HAP-1 (cell line): Measurements from ENCODE around the gene PDAP1.
A peak's percentile ranks its signal among the peaks of the same experiment; 100 is the strongest.
"Not testable (repeated sequence)": the region's sequence is repeated elsewhere in the genome, so short reads cannot be mapped to it uniquely, and the experiment has no call there.

Experiments used
- DNase-seq, 2 experiments: peaks; one replicate each; pipeline ENCODE4 v3.0.0-alpha.2; 2016 to 2020; ENCODE audit warnings: low spot score in 2 of 2
- H3K27me3 ChIP-seq: fragments of 250-450 bp; sonication (Bioruptor Pico); 2 replicates; pipeline ENCODE4 v1.5.1; 2020; ENCODE audit warnings: low read depth, mild to moderate bottlenecking, moderate library complexity
- H3K36me3 ChIP-seq: fragments of 250-450 bp; sonication (Bioruptor Pico); replicated peaks from 2 replicates; pipeline ENCODE4 v1.5.1; 2020; ENCODE audit warnings: mild to moderate bottlenecking
- H3K4me1 ChIP-seq: fragments of 250-450 bp; sonication (Bioruptor Pico); 2 replicates; pipeline ENCODE4 v1.5.1; 2020; ENCODE audit warnings: mild to moderate bottlenecking
- H3K4me3 ChIP-seq: fragments of 250-450 bp; sonication (Bioruptor Pico); 2 replicates; pipeline ENCODE4 v1.5.1; 2020; ENCODE audit warnings: mild to moderate bottlenecking, moderate library complexity
- H3K9me3 ChIP-seq: fragments of 250-450 bp; sonication (Bioruptor Pico); 2 replicates; pipeline ENCODE4 v1.5.1; 2020; ENCODE audit warnings: mild to moderate bottlenecking, moderate library complexity
- in situ Hi-C: fragments of 300-500 bp; cut with MboI; formaldehyde crosslinking; loops from 3 replicates; pipeline ENCODE4 v1.14.3; 2020; ENCODE audit warnings: low sequenced_read_pairs, inconsistent platforms, mixed read lengths

PDAP1 gene

DNA sequence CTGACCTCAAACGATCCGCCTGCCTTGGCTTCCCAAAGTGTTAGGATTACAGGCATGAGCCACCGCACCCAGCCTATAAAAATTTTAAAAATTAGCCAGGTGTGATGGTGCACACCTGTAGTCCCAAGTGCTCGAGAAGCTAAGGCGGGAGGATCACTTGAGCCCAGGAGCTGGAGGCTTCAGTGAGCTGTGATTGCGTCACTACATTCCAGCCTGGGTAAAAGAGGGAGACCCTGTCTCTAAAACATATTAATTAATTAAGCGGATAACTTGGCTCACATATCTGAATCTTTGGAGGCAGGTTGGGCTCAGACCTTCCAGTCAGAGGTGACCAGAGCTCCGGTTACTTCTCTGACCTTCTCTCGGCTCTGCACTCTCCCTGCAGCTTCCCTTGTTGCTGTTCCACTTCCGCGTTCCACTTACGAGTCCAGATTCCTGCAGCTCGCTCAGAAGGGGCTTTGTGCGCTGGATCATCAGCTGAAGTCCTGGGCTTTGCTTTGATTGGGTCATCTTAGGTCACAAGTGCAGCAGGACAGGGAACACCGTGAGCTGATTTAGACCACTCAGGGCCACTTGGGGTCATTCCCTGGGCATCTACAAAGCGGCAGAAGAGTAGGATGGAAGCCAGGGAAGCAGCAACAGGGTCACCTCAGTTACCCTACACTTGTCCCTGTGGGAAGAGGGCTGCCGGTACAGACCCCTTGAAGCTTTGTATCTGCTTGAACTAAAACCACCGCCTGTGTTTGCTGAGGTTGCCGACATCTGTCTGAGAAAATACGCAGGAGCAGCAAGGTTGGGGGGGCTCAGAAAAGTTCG lies 35.9 kb downstream of the PDAP1 start:
- DNase-seq: no peak

DNA sequence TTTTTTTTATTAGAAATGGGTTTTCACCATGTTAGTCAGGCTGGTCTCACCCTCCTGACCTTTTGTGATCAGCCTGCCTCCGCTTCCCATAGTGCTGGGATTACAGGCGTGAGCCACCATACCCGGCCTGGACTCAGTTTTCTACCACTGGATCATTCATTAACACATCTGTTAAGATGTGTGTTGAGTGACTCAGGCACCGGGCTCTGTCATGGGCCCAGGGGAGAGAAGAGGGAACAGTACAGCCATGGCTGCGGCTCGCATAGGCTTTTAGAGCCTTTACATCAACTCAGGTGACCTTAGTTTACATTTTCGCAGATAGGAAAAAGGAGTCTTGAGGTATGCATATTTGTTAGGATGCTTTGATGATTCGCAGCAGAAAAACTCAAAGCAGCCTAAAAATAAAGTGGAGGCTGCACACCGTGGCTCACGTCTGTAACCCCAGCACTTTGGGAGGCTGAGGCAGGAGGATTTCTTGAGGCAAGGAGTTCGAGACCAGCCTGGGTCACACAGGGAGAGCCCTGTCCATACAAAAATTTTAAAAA lies 36.9 kb downstream of the PDAP1 start:
- H3K4me3 ChIP-seq: no peak overlapping the region
- peaks cover 4% of the 10 kb centered on the region for H3K36me3 ChIP-seq
- H3K9me3 ChIP-seq: no peaks in the 10 kb centered on the region
- peaks cover 3% of the 10 kb centered on the region; the same call in 1 of the 2 replicates for H3K4me1 ChIP-seq
- in situ Hi-C loops: no loop called here
- DNase-seq: no peak
- H3K27me3 ChIP-seq: no peaks in the 10 kb centered on the region

More for the DNA sequence above, 35.9 kb downstream of the PDAP1 start:
- Histone ChIP-seq H3K4me1 (peaks cover 3% of the 10 kb centered on the region; the same call in 1 of the 2 replicates), H3K27me3 (no peaks in the 10 kb centered on the region), H3K36me3 (no peaks in the 10 kb centered on the region; the same call in 1 of the 2 replicates), H3K9me3 (no peaks in the 10 kb centered on the region), H3K4me3 (no peak overlapping the region)
- in situ Hi-C loops: no loop called here

DNA sequence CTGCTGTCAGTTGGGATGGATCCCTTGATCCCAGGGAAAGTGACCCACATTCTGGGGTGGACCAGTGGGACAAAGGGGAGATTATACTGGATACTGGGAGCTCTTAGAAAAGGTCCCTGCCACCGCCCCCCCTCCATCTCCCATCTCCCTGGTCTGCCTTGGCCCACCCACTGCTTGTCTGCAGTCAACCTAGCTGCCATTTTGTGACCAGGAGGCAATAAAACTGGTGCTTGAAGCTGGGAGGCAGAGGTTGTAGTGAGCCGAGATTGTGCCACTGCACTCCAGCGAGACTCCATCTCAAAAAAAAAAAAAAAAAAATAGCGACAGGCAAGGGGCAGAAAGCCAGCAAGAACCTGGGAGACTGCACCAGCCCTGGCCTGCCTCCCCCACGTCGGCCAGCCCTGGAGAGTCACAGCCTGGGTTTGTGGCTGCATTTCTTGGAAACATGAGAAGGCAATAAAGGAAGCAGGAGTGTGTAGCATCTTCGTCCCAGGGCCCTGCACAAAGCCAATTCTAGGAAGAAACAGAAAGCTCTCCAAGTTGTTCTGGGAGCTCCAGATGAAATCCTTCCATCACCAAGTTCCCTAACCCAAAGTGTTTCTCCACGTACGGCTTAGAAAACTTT lies 38.5 kb downstream of the PDAP1 start:
- no peak overlapping the region for H3K4me3 ChIP-seq
- DNase-seq: no peak
- peaks cover 16% of the 10 kb centered on the region for H3K36me3 ChIP-seq
- no peaks in the 10 kb centered on the region for H3K27me3 ChIP-seq
- in situ Hi-C loops: no loop called here
- H3K9me3 ChIP-seq: no peaks in the 10 kb centered on the region
- H3K4me1 ChIP-seq: no peaks in the 10 kb centered on the region; the same call in 1 of the 2 replicates

DNA sequence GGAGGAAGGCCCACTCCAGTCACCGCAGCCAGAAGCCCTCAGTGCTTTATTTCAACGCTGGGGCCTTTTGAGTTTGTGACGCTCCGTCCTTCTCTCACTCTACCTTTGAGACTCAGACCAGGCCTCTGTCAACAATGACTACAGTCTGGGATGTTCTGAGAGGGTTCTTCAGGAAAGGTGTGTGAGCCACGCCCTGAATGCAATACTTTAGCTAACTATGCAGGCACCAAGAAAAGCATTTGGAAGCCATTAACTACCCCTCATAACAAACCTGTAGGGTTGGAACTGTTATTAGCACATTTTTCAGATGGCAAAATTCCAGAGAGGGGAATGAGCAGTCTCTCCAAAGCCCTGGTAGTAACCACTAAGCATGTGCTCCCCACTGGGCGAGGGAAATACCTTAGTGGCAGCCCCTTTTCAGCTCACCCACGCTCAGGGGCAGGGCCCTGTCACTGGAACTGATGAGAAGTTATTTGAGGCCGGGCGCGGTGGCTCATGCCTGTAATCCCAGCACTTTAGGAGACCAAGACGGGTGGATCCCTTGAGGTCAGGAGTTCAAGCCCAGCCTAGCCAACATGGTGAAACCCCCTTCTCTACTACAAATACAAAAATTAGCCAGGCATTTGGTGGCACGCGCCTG lies 39.5 kb downstream of the PDAP1 start:
- Histone ChIP-seq H3K4me3 (no peak overlapping the region), H3K27me3 (no peaks in the 10 kb centered on the region), H3K36me3 (peaks cover 23% of the 10 kb centered on the region), H3K9me3 (no peaks in the 10 kb centered on the region), H3K4me1 (no peaks in the 10 kb centered on the region)
- DNase-seq: no peak
- in situ Hi-C loops: no loop called here

DNA sequence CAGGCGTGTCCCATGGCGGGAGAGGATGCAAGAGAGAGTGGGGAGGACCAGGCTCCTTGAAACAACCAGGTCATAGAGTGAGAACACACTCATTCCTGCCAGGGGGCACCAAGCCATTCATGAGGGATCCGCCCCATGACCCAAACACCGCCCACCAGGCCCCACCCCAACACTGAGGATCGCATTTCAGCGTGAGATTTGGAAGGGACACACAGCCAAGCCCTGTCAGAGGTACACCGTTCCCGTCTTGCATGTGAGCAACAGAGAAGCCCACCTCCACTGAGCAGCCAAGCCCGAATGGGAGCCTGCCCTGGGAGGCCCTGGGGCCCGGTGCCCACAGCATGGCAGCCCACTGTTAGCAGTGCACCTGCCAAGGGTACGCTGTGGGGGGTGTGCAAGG lies 41.8 kb downstream of the PDAP1 start:
- no peaks in the 10 kb centered on the region for H3K9me3 ChIP-seq
- no peak overlapping the region for H3K4me3 ChIP-seq
- peaks cover 35% of the 10 kb centered on the region for H3K36me3 ChIP-seq
- DNase-seq: no peak
- no peaks in the 10 kb centered on the region for H3K27me3 ChIP-seq
- in situ Hi-C loops: no loop called here
- H3K4me1 ChIP-seq: no peaks in the 10 kb centered on the region

DNA sequence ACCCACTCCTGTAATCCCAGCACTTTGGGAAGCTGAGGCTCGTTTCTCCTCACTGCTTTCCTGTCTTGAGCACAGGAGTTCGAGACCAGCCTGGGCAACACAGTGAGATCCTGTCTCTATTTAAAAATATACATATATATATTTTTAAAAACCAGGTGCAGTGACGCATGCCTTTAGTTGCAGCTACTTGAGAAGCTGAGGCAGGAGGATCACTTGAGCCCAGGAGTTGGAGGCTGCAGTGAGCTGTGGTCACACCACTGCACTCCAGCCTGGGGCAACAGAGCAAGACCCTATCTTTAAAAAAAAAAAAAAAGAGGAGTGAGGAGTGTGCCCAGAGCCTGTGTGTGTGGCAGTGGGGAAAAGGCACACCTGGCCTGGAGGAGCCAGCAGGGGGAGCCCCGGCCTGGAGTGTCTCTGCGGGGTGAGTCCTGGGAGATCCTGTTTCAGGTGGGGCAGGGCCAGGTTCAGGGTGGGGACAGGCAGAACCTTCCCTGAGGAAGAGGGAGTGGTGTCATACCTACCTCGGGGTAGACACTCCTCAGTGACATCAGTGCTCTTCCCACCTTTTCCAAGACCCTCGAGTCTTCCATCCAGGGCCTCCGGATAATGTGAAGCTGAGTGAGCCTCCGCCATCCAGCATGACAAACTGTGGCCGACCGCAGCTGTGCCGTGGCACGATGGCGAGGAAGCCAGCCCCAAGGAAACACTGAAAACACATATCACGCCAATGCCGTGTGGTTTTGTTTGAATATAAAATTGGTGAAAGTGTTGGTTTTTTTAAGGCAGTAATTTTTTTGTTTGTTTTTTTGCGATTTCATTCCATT lies 42.9 kb downstream of the PDAP1 start:
- Histone ChIP-seq H3K4me1 (no peaks in the 10 kb centered on the region), H3K27me3 (no peaks in the 10 kb centered on the region), H3K4me3 (no peak overlapping the region), H3K9me3 (no peaks in the 10 kb centered on the region), H3K36me3 (peaks cover 47% of the 10 kb centered on the region)
- in situ Hi-C loops: no loop called here
- DNase-seq: peak in 1 of 2 experiments; percentile 48

DNA sequence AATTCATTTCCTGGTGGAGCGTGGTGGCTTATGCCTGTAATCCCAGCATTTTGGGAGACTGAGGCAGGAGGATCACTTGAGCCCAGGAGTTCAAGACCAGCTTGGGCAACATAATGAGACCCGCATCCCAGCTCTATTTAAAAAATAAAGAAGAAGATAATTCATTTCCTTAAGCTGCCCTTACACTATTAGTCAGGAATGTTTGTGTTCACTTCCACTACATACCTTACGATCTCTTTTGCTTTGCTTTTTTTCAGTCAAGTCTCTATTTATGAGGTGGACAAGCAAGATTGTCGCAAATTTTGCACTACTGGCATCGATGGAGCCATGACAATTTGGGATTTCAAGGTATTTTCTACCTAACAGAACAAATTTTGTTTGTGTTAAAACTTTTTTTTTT lies 45.1 kb downstream of the PDAP1 start:
- in situ Hi-C loops: no loop called here
- Histone ChIP-seq H3K9me3 (no peaks in the 10 kb centered on the region), H3K36me3 (peaks cover 68% of the 10 kb centered on the region), H3K27me3 (no peaks in the 10 kb centered on the region), H3K4me3 (no peak overlapping the region), H3K4me1 (no peaks in the 10 kb centered on the region)
- no peak for DNase-seq

DNA sequence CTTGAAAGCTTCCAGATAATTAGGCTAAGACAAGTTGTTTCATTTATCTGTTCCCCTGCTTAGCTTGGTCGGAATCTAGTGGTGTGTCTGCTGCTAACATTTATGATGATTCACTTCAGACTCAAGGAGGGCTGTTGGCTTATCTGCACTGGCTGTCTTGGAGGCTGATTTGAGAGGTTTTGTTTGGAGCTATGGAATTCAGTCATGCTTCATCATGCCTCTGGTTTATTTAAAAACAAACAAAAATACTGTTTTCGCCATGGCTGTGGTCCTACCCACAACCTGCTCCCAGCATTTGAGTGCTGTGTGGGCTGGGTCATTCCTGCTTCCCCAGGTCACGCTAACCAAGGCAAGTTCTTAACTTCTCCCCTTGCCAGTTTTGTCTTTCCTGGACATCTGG lies 45.6 kb downstream of the PDAP1 start:
- in situ Hi-C loops: no loop called here

DNA sequence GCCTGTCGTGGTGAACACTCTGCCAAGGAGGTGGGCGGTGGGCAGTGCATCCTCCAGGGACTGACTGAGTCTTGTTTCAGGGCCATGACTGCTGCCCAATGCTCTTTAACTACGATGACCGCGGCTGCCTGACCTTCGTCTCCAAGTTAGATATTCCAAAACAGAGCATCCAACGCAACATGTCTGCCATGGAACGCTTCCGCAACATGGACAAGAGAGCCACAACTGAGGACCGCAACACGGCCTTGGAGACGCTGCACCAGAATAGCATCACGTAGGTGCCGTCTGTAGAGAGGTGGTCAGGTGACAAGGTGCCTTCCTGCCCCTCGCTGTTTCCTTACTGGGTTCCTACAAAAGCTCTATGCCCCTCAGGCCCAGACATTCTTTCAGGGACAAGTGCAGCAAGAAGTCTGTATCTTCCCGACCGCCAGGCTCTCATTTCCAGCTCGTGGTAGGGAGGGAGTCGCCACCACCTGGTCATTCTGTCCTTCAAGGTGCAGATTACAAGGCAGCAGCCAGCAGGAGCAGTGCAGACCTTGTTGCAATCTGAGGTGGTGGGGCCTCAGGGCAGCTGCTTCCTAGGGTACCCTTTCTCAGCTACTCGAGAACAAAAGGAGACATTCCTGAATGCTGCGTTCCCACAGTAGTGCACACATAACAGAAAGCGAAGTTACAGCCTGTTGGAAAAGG lies 48.8 kb downstream of the PDAP1 start:
- DNase-seq: no peak
- H3K36me3 ChIP-seq: peaks cover 74% of the 10 kb centered on the region

More for the DNA sequence above, 45.6 kb downstream of the PDAP1 start:
- peaks cover 73% of the 10 kb centered on the region for H3K36me3 ChIP-seq
- H3K9me3 ChIP-seq: no peaks in the 10 kb centered on the region
- H3K4me1 ChIP-seq: no peaks in the 10 kb centered on the region
- DNase-seq: no peak
- no peak overlapping the region for H3K4me3 ChIP-seq
- H3K27me3 ChIP-seq: no peaks in the 10 kb centered on the region

DNA sequence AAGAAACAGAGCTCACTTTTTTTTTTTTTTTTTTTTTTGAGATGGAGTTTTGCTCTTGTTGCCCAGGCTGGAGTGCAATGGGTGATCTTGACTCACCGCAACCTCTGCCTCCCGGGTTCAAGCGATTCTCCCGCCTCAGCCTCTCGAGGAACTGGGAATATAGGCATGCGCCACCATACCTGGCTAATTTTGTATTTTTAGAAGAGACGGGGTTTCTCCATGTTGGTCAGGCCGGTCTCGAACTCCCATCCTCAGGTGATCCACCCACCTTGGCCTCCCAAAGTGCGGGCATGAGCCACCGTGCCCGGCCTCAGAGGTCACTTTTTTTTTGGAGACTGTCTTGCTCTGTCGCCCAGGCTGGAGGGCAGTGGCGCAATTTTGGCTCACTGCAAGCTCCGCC lies 49.9 kb downstream of the PDAP1 start:
- peaks cover 75% of the 10 kb centered on the region for H3K36me3 ChIP-seq
- DNase-seq, H3K4me1 ChIP-seq, in situ Hi-C loops, H3K4me3 ChIP-seq, H3K9me3 ChIP-seq, H3K27me3 ChIP-seq: not testable (repeated sequence)

More for the DNA sequence above, 48.8 kb downstream of the PDAP1 start:
- Histone ChIP-seq H3K27me3 (no peaks in the 10 kb centered on the region), H3K4me3 (no peak overlapping the region), H3K4me1 (no peaks in the 10 kb centered on the region), H3K9me3 (no peaks in the 10 kb centered on the region)
- in situ Hi-C loops: no loop called here

DNA sequence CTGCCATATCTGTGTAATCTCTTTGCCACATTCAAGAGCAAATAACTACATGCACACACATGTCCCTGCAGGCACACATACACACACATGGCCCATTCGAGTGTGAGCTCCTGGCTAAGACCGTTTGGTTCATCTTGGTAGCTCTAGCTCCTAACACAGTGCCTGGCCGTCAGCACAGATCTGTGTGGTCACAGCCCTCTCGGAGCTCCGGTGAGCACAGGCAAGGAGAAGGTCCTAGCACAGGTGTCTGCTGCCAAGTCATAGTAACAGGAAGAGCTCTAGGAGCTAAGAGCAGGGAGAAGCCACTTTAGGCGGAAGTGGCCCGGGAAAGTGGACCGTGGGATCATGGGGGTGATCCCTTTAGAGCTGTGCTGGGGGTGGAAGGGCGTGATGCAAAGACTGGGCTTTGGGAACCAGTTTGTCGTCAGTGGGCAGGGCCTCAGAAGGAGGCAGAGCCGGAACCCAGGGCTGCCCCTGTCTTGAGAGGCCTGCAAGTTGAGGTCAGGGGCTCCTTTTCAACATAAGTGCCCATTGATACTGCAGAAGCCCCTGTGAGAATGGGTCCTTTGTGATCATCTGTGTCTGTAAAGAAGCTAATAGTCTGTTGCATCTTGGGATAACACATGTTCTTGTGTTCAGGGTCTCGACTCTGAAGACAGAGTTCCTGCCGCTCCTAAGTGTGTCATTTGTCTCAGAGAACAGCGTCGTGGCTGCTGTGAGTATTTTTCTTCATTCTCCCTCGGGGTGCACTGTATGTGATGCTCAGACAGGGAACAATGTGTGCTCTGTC lies 50.5 kb downstream of the PDAP1 start:
- H3K27me3 ChIP-seq: no peaks in the 10 kb centered on the region
- no peak for DNase-seq
- peaks cover 79% of the 10 kb centered on the region for H3K36me3 ChIP-seq
- no peaks in the 10 kb centered on the region for H3K9me3 ChIP-seq
- no peak overlapping the region for H3K4me3 ChIP-seq
- no peaks in the 10 kb centered on the region for H3K4me1 ChIP-seq
- in situ Hi-C loops: no loop called here

DNA sequence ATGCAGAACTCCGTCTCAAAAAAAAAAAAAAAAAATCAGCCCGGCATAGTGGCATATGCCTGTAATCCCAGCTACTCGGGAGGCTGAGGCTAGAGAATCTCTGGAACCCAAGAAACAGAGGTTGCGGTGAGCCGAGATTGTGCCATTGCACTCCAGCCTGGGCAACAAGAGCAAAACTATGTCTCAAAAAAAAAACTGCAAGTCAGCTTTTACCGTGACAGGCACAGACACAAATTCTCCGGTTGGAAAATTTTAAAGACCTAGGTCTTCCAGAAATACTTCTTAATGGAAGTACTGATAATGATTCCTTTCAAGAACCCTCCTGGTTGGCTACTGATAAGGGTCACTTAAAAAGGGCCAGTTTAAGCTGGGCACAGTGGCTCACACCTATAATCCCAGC lies 53.3 kb downstream of the PDAP1 start:
- DNase-seq: no peak
- no peaks in the 10 kb centered on the region for H3K9me3 ChIP-seq
- H3K4me1 ChIP-seq: no peaks in the 10 kb centered on the region
- H3K4me3 ChIP-seq: no peak overlapping the region
- no peaks in the 10 kb centered on the region for H3K27me3 ChIP-seq
- in situ Hi-C loops: no loop called here
- peaks cover 68% of the 10 kb centered on the region for H3K36me3 ChIP-seq
